HG02678 (cell line): ENCODE data around the gene CLDN7.
A peak's percentile ranks its signal among the peaks of the same experiment; 100 is the strongest.

ENCODE experiments used
- ATAC-seq: cut with Tn5 transposase; IDR thresholded peaks from one replicate; pipeline ENCODE4 v1.9.1; 2021; ENCODE audit warnings: mild to moderate bottlenecking, moderate library complexity; ENCODE audit not compliant: unreplicated experiment

Gene CLDN7

DNA sequence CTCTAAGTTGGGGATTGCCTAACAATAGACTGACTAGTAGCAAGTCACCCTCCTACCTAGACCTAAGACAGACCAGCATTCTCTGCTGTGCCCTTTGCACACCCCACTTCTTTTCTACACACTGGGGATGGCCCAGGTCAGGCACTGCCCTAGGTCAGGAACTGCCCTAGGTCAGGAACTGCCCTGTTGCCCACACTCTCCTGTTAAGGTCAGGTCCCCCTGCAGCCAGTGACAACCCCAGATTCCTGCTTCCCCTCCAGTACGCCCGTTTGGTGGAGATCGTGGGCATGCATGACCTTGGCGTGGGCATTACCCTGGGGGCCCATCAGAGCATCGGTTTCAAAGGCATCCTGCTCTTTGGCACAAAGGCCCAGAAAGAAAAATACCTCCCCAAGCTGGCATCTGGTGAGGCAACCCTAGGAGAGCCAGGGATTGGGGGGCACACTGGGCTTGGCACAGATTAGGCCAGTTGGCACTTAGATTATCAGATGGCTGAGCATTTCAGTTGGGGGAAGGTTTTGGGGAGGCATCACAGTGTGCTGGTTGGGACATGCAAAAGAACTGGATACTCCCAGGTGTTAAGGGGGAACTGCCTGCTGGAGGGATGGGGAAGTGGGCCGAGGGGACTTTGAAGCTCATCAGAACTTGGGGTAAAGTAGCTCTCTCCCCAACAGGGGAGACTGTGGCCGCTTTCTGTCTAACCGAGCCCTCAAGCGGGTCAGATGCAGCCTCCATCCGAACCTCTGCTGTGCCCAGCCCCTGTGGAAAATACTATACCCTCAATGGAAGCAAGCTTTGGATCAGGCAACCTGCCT lies 40.8 kb downstream of the CLDN7 start:
- no peak for ATAC-seq

DNA sequence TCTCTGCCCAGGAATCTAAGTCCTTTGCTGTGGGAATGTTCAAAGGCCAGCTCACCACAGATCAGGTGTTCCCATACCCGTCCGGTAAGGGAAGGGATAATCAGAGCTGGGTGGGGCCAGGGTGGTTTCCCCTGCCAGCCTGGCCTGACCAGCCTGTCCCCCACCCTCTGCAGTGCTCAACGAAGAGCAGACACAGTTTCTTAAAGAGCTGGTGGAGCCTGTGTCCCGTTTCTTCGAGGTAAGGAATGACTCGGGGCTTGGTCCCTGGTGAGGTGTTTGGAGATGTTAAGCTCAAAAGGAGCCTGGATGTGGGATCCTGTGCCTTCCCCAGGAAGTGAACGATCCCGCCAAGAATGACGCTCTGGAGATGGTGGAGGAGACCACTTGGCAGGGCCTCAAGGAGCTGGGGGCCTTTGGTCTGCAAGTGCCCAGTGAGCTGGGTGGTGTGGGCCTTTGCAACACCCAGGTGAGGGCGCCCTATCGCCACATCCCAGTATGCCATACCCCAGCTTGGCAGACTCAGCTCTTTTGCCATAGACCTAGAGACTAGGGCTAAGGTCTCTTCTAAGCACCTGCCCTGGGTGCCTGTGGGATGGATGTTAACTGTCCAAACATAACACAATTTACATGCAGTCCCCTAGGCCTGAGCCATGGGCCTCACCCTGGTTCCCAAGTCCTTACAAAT lies 41.5 kb downstream of the CLDN7 start:
- no peak for ATAC-seq

DNA sequence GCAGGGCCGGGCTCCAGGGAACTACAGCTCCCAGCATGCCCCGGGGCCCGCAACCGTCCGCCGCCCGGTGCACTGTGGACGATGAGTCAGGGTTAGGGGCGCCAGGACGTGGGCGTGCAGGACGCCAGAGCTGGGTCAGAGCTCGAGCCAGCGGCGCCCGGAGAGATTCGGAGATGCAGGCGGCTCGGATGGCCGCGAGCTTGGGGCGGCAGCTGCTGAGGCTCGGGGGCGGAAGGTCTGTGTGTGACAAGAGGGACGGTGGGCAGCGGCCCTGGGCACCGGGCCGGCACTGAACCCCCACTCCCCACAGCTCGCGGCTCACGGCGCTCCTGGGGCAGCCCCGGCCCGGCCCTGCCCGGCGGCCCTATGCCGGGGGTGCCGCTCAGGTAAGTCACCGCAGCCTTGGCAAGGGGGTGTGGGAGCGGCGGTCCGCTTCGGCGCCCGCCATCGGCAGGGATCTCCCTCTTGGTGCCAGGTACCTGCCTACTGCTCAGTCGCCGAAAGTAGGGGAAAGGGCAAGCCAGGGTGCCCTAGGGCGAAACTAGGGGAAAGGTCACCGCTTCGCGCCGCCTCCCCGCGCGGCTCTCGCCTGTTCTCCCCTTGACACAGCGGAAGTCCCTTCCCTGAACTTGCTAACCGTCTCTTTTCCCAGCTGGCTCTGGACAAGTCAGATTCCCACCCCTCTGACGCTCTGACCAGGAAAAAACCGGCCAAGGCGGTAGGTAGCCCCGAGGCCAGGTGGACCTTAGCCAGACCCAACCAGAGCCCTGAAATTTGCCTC lies 42.3 kb downstream of the CLDN7 start, which contains the start of the genes ACADVL and DLG4:
TSS of gene ACADVL (plus strand) at position 127 of the 781 bp plus-strand sequence. CDS start at position 174, 47 bp downstream.
TSS of gene DLG4 (minus strand) at position 25 of the 781 bp plus-strand sequence.
- peak; percentile 63 for ATAC-seq

DNA sequence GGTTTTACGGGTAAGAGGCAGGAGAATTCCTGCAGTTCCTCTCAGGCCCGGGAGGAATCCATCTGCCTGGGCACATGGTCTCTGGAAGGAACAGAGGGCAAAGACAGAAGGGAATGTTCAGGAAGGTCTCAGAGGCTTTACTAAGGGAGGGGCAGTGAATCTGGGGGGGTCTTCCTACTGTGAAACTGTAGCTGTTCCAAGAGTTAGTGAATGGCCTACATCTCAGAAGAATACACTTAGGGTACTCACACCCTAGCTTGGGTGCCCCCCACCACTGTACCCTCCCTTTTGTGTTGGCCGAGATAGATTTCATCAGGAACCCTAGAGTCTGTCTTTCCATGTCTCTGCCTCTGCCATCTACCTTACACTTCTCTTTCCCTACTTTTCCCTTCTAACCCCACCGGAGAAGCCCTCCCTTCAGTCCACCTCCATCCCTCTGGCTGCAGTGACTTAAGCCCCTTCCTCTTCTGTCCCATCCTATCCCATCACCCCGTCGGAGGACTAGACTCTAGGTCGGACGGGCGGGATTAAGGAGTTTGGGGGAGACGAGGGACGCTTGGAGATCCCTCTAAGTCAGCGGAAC lies 43.0 kb downstream of the CLDN7 start:
- no peak for ATAC-seq

DNA sequence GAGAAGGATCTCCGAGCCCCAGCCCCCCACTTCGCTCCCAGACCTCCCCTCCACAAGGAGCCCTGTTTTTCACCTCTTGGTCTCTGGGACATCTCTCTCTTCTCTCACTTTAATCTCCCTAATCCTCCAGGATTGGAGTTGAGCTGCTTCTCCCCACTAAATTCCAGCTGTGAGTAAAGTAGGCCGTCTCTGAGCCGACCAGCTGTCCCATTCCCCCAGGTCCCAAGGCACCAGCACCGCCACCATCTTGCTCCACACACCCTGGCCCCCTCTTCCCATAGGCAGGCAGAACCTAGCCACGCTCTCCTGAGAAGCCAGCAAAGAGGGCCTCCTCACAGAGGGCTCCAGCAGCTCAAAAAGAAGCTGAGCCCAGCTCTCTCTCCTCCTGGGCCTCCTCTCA lies 43.5 kb downstream of the CLDN7 start:
- no peak for ATAC-seq

DNA sequence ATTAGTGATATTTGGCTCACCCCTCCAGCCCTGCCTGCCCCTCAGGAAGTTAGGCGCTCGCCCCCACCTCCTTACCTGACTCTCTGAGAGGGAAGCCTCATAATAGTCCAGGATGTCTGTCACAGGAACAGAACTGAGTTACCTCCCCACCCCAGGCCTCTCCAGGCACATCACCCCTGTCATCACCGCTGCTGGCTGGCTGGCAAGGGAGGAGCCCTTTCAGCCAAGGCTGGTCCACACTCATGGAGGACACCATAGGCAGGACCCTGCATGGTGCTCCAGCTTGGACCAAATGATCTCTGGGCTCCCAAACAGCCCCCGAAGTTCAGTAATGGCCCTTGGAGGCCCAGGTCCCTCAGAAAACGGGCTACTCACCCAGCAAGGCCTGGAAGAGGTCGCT lies 44.1 kb downstream of the CLDN7 start:
- ATAC-seq = no peak

DNA sequence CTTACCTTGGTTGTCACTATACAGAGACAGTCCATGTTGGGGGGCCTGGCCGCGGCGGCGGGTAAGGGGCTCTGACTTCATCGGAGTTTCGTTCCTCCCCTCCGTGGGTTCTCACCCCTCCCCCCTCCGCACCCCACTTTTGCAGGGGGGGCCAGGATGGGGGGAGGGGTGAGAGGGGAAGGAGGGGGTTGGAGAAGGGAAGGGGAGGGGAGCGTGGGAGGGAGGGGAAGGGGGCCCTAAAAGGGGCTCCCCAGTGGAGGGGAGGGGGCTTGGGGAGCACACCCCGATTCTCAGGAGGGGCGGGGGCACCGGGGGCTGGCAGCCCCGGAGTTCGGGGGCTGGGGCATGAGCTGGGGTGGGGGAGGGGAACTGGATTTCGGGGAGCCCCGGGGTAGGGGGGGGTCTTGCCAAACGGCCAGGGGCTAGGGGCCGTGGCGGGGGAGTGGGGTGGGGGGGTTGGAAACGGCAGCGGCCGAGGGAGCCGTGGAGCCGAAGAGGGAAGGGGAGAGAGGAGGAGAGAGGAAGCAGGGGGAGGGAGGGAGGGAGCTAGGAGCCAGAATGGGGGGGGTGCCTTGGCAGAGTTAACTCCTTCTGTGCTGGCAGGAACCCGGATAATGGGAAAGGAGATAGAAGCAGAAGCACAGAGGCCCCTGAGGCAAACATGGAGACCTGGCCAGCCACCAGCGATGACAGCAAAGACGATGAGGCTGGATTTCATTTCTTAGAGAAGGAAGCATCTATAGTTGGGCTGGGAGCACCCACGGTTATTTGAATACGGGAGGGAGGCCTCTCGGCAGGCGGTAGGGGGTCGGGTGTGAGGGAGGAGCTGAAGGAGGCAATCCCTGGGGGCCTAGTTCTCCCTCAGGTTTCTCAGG lies 44.9 kb downstream of the CLDN7 start:
- no peak for ATAC-seq

DNA sequence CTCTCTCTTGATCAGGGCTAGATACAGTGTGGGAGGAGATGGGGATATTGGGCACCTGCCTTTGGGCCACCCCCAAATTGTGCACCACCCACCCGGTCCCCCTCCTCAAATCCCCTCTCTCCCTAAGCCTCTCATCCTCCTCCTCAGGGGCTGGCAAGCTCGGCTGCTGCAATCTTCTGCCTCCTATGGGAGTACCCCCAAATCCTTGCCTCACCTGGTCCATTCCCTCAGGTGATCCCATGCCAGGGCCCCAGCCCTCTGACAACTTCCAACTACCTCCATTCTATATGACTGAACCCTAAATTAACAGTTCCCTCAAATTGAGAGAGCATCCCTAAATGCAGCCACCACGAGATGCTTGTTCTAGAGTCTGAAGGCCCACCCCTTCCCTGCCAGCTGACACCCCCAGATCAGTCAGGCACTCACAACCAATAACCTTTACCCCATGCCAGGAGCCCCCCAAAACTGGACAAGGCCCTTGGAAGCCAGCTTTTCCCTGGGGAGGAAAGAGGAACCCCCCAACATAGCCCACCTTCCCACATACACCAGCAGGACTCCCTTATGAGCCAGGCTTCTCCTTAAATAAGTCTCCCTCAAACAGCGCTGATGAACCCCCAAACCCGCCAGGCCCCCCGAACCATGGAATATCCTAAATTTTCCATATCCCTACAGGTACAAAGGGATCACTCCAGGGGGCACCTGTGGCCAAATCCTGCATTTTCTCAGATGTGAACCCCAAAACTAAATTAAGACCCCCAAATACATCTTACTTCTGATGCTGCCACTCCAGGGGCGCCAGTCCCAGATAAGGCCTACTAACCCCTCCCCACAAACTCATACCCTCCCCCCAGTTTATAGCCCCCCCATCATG lies 45.8 kb downstream of the CLDN7 start:
- ATAC-seq = no peak

DNA sequence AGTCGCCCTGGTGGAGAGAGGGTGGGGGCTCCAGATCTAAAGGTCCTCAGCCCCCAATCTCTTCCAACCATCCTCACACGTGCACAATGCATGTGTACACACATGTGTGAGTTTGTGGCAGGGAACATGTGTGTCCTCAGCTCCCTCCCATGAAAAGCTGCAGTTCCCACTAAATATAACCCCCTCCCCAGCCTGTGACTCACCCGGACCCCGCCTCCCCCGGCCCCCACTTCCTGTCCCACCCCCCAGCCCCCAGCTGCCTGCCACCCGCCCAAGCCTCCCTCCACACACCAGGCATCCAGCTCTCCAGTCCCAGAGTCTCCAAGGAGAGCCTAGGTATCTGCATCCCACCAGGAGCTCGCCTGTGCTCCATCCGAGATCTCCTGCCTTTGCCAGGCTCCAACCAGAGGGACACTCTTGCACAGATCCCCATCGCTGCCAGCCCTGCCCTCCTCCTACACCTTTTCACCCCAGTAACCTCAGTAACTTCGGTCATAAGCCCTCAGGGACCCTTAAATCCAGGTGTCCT lies 46.6 kb downstream of the CLDN7 start:
- ATAC-seq = no peak

DNA sequence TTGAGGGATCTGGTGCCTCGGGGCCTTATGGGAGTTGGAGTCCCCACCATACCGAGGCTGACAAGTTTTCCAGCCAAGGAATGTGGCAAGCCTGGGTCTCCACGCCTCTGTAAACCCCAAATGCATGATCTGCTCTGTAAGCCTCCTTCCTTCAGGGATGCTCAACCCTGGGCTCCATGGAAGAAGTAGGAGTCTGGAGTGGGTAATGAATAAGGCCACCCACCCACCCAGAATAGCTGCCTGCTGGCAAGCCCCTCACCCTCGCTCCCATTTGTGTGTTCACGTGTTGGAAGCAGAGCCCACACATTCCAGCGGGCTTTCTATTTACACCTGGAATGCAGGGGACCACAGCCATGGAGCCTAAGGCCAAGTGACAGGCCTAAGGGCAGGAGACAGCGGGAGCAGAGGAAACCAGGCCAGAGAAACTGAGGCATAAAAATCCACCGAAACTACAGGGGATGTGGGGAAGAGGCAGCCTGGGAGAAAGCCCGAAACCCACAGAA lies 47.1 kb downstream of the CLDN7 start:
- ATAC-seq = no peak

DNA sequence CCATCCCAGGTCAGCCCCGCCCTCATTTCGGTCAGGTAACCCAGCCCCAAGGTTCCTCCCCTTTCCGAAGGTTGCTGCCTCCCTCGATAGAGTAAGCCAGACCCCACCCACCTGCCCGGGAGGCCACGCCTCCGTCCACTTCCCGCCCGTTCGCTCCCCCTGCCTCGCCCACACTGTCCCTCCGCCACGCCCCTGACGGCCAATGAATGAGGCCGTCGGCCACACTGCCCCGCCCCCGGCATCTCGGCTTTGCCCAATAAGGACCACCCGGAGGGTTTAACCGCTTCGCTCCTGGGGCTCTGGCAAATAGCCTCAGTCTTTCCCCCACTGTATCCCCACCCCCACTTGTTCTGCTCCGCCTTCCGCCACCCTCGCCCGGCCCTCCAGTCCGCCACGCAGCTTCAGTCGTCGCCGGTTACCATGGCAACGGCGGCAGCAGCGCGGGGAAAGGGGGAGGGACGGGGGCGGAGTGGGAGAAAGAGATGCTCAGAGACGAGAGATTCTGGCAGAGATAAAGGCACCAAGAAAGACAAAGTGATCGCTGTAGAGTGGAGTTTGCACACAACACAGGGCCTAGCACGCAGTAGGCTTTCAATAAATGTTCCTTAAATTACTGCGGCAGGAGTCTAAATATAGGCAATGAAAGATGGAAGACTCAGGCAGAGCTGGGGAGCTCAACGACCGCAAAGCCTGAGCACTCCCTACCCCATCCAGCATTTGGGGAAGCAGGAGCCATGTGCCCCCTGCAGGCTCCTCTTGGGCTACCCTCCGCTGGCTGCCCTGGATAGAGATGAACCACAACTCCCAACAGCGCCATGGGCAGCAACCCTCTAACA lies 47.8 kb downstream of the CLDN7 start:
- peak; percentile 83 for ATAC-seq

DNA sequence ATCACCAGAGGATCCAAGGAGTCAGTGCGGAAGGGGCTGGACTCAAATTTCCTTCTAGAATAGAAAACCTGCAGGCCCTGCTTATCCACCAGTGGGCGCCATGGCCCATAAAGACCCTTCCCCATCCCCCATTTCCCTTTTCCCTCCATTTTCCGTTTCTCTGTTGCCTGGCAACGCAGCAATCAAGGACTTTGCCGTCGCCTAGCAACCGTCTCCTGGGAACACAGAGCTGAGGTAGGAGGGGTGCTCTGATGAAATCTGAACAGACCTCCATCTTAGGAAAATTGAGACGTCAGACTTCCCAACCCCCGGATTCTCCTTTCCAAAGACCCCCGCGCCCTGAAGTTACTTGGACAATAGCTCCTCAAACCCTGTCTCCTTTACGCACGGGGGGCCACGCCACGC lies 48.4 kb downstream of the CLDN7 start:
- peak; percentile 9 for ATAC-seq

DNA sequence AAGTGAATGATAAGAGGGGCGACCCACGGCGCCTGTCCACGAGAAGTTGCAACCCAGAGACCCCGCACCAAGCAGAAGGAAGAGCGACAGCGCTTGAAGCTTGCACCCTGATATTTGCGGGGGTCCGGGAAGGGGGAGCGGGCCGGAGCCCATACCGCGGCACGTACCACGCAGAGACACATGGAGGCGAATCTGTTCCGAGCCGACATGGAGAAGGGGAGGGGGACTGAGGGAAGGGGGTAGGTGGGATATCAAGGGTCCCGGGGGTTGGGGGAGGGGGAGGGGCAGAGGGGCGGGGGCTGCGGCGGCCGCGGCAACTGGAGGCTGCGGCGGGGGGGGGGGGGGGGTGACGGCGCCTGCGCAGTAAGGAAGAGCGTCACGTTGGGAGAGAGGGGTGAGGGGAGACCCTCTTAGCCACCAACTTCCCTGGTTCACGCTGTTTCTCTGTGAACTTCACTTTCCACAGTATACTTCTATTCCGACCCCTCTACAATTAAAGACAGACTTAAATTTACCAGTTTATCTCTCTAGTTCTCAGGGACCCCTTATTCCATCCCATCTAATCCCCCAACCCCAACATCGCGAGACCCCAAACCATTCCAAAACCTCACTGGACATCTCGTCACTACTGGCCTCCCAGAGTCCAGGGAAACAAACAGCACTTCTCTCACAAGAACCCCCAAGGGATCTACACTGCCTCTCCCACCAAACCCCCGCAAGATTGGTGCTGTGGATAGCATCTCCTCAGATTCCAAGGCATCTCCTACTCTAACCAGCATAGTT lies 50.6 kb downstream of the CLDN7 start:
- ATAC-seq = no peak
